Measurements from ENCODE around the gene PCSK5.
"Not testable (repeated sequence)": the region's sequence is repeated elsewhere in the genome, so short reads cannot be mapped to it uniquely, and the experiment has no call there.

The PCSK5 gene

GRCh38 chr9:75895112-75895511, 4.6 kb downstream of the PCSK5 start:
- TF ChIP-seq GATA1 (IDR thresholded peaks at IDR 0.05; ENCODE audit: low read depth, low read length) (no peak), POLR2A (IDR thresholded peaks at IDR 0.05; ENCODE audit: low read length) (no peak)
- no peak for DNase-seq

- TF ChIP-seq GATA1 (IDR thresholded peaks at IDR 0.05; ENCODE audit: low read depth, low read length) (no peak), POLR2A (IDR thresholded peaks at IDR 0.05; ENCODE audit: low read length) (no peak)
These were observed 5.7 kb downstream of the PCSK5 start for GRCh38 chr9:75896193-75896592.

GRCh38 chr9:75900893-75901524, 10.5 kb downstream of the PCSK5 start:
- DNase-seq, result not testable (repeated sequence)

More at GRCh38 chr9:75896193-75896592, 5.7 kb downstream of the PCSK5 start:
- no peak for DNase-seq

- TF ChIP-seq GATA1 (IDR thresholded peaks at IDR 0.05; ENCODE audit: low read depth, low read length) (no peak), POLR2A (IDR thresholded peaks at IDR 0.05; ENCODE audit: low read length) (no peak)
These were observed 13.4 kb downstream of the PCSK5 start for GRCh38 chr9:75903785-75904360.

GRCh38 chr9:75904364-75904763, 13.9 kb downstream of the PCSK5 start:
- no peak for DNase-seq
- TF ChIP-seq POLR2A (IDR thresholded peaks at IDR 0.05; ENCODE audit: low read length) (no peak), GATA1 (IDR thresholded peaks at IDR 0.05; ENCODE audit: low read depth, low read length) (no peak)

More at GRCh38 chr9:75903785-75904360, 13.4 kb downstream of the PCSK5 start:
- no peak for DNase-seq

DNA sequence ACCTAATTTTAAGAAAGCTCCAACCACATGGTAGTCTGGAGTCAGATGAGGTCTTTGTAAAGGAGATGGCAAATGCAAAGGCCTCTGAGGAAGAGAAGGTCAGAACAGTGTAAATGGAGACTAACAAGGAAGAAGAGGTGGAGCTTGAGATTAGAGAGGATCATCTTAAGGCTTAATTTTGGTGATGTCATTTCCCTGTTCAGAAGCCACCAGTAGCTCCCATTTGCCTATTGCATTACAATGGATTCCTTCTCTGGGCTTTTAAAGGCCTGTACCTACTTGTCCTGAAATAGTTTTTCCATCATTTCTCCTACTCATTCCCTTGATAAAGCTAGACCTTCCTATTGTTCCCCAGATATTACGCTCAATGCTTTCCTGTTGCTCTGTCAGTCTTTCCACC, 16.1 kb downstream of the PCSK5 start:
- no peak for TF ChIP-seq GATA1 (IDR thresholded peaks at IDR 0.05; ENCODE audit: low read depth, low read length)
- no peak for TF ChIP-seq POLR2A (IDR thresholded peaks at IDR 0.05; ENCODE audit: low read length)
- DNase-seq, result no peak

GRCh38 chr9:75907329-75907728, 16.9 kb downstream of the PCSK5 start:
- DNase-seq, result no peak
- no peak for TF ChIP-seq POLR2A (IDR thresholded peaks at IDR 0.05; ENCODE audit: low read length)
- no peak for TF ChIP-seq GATA1 (IDR thresholded peaks at IDR 0.05; ENCODE audit: low read depth, low read length)

DNA sequence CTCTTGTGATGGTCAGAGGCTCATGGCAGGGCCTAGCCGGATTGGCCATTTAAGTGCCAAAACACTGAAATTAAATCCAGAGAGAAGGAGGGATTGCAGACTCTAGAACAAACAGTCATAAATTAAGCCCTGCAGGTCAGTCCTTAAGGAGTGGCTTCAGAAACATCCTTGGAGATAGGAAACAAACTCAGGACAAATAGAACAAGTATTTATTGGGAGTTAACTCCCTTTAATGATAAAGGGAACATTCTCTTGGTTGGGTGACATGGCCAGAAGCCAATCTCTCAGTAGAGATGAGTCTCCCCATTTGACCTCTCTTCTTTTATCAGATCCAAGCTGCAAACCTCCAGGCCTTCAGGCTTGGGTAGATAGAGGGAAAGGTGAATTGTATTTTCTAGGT, 17.4 kb downstream of the PCSK5 start:
- TF ChIP-seq GATA1 (IDR thresholded peaks at IDR 0.05; ENCODE audit: low read depth, low read length), result no peak
- DNase-seq, result no peak

- DNase-seq, result no peak
- TF ChIP-seq POLR2A (IDR thresholded peaks at IDR 0.05; ENCODE audit: low read length) (no peak), GATA1 (IDR thresholded peaks at IDR 0.05; ENCODE audit: low read depth, low read length) (no peak)
These were observed 19.3 kb downstream of the PCSK5 start for GRCh38 chr9:75909776-75910175.

- TF ChIP-seq POLR2A (IDR thresholded peaks at IDR 0.05; ENCODE audit: low read length) (no peak), GATA1 (IDR thresholded peaks at IDR 0.05; ENCODE audit: low read depth, low read length) (no peak)
- no peak for DNase-seq
These were observed 20.3 kb downstream of the PCSK5 start for GRCh38 chr9:75910731-75911130.

- DNase-seq, result no peak
- no peak for TF ChIP-seq POLR2A (IDR thresholded peaks at IDR 0.05; ENCODE audit: low read length)
- TF ChIP-seq GATA1 (IDR thresholded peaks at IDR 0.05; ENCODE audit: low read depth, low read length), result no peak
These were observed 20.9 kb downstream of the PCSK5 start for GRCh38 chr9:75911390-75911789.

GRCh38 chr9:75912951-75913350, 22.5 kb downstream of the PCSK5 start:
- no peak for DNase-seq
- TF ChIP-seq POLR2A (IDR thresholded peaks at IDR 0.05; ENCODE audit: low read length) (no peak), GATA1 (IDR thresholded peaks at IDR 0.05; ENCODE audit: low read depth, low read length) (no peak)

GRCh38 chr9:75914002-75914401, 23.5 kb downstream of the PCSK5 start:
- TF ChIP-seq POLR2A (IDR thresholded peaks at IDR 0.05; ENCODE audit: low read length) (no peak), GATA1 (IDR thresholded peaks at IDR 0.05; ENCODE audit: low read depth, low read length) (no peak)
- no peak for DNase-seq

GRCh38 chr9:75914883-75915452, 24.5 kb downstream of the PCSK5 start:
- no peak for TF ChIP-seq GATA1 (IDR thresholded peaks at IDR 0.05; ENCODE audit: low read depth, low read length)
- TF ChIP-seq POLR2A (IDR thresholded peaks at IDR 0.05; ENCODE audit: low read length), result no peak

GRCh38 chr9:75918154-75918553, 27.7 kb downstream of the PCSK5 start:
- no peak for DNase-seq
- TF ChIP-seq GATA1 (IDR thresholded peaks at IDR 0.05; ENCODE audit: low read depth, low read length) (no peak), POLR2A (IDR thresholded peaks at IDR 0.05; ENCODE audit: low read length) (no peak)

More at GRCh38 chr9:75914883-75915452, 24.5 kb downstream of the PCSK5 start:
- DNase-seq, result no peak
